Astrocyte (in vitro differentiated cells and primary cell): Measurements from ENCODE around the gene SLC6A1. TPM values are rescaled to one million over a fixed set of nuclear protein-coding genes. Genes with fewer than 3 reads are reported as not detected.

Experiments used
- DNase-seq: peaks from one replicate; pipeline ENCODE4 v3.0.0-alpha.2; 2010; ENCODE audit warnings: low read depth
- FAIRE-seq: peaks from 2 replicates; lab custom pipeline; 2011; peaks lifted over from hg19 to GRCh38; lab: Jason Lieb, UNC
- H2AFZ ChIP-seq: 2 replicates; pipeline ENCODE4 v1.6.0; 2012; ENCODE audit warnings: low read depth, low read length, inconsistent platforms
- H3K27ac ChIP-seq: 2 replicates; pipeline ENCODE4 v1.5.1; 2011; ENCODE audit warnings: low read depth, low read length, inconsistent platforms
- H3K27me3 ChIP-seq: 2 replicates; pipeline ENCODE4 v1.6.0; 2011; ENCODE audit warnings: low read length, inconsistent platforms; ENCODE audit not compliant: insufficient read depth
- H3K36me3 ChIP-seq: 2 replicates; pipeline ENCODE4 v1.5.1; 2011; ENCODE audit warnings: low read length, inconsistent platforms; ENCODE audit not compliant: insufficient read depth
- H3K4me1 ChIP-seq: 2 replicates; pipeline ENCODE4 v1.5.1; 2011; ENCODE audit warnings: low read length, inconsistent platforms; ENCODE audit not compliant: insufficient read depth
- H3K4me2 ChIP-seq: 2 replicates; pipeline ENCODE4 v1.6.0; 2012; ENCODE audit warnings: low read length, inconsistent platforms
- H3K4me3 ChIP-seq: 2 replicates; pipeline ENCODE4 v1.5.1; 2011; ENCODE audit warnings: low read depth, mild to moderate bottlenecking, low read length, inconsistent platforms; ENCODE audit not compliant: insufficient read depth
- H3K79me2 ChIP-seq: 2 replicates; pipeline ENCODE4 v1.6.0; 2012; ENCODE audit warnings: mild to moderate bottlenecking, low read length, inconsistent platforms; ENCODE audit not compliant: insufficient read depth
- H3K9ac ChIP-seq: 2 replicates; pipeline ENCODE4 v1.6.0; 2012; ENCODE audit warnings: mild to moderate bottlenecking, low read length, inconsistent platforms
- H3K9me3 ChIP-seq: 2 replicates; pipeline ENCODE4 v1.5.1; 2012; ENCODE audit warnings: low read depth, mild to moderate bottlenecking, low read length, inconsistent platforms; ENCODE audit not compliant: insufficient read depth
- H4K20me1 ChIP-seq: 2 replicates; pipeline ENCODE4 v1.6.0; 2012; ENCODE audit warnings: low read length, inconsistent platforms; ENCODE audit not compliant: insufficient read depth
- H3K27ac Mint-ChIP-seq: one replicate; pipeline ENCODE4 v1.8.0; 2021; ENCODE audit warnings: mild to moderate bottlenecking, mixed read lengths; ENCODE audit not compliant: unreplicated experiment
- H3K27me3 Mint-ChIP-seq: one replicate; pipeline ENCODE4 v1.8.0; 2021; ENCODE audit warnings: low read depth, mixed read lengths; ENCODE audit not compliant: unreplicated experiment
- H3K36me3 Mint-ChIP-seq: one replicate; pipeline ENCODE4 v1.8.0; 2021; ENCODE audit warnings: low read depth, mixed read lengths; ENCODE audit not compliant: unreplicated experiment
- H3K4me1 Mint-ChIP-seq: one replicate; pipeline ENCODE4 v1.8.0; 2021; ENCODE audit warnings: low read depth, mixed read lengths; ENCODE audit not compliant: unreplicated experiment
- H3K4me3 Mint-ChIP-seq: one replicate; pipeline ENCODE4 v1.8.0; 2021; ENCODE audit warnings: mild to moderate bottlenecking, moderate library complexity, mixed read lengths; ENCODE audit not compliant: unreplicated experiment
- H3K9me3 Mint-ChIP-seq: one replicate; pipeline ENCODE4 v1.8.0; 2021; ENCODE audit warnings: mild to moderate bottlenecking, mixed read lengths; ENCODE audit not compliant: unreplicated experiment
- EZH2 ChIP-seq: IDR thresholded peaks from 2 replicates; pipeline ENCODE4 v1.6.1; 2012; ENCODE audit warnings: mild to moderate bottlenecking, low read length, inconsistent platforms; ENCODE audit not compliant: insufficient read depth
- total RNA-seq: library from RNA; stranded (reverse); gene quantifications from 2 replicates; pipeline ENCODE4 v1.2.1, GENCODE V29; 2021
- TF ChIP-seq, protein P1 (sequence below): IDR thresholded peaks from 2 replicates; pipeline ENCODE4 v1.5.1; 2011; ENCODE audit warnings: low read depth, mild to moderate bottlenecking, inconsistent platforms, low read length, moderate library complexity; ENCODE audit not compliant: insufficient read depth

The SLC6A1 gene
- total RNA-seq, 1 donor from 2014 or later = 0.30 TPM

DNA sequence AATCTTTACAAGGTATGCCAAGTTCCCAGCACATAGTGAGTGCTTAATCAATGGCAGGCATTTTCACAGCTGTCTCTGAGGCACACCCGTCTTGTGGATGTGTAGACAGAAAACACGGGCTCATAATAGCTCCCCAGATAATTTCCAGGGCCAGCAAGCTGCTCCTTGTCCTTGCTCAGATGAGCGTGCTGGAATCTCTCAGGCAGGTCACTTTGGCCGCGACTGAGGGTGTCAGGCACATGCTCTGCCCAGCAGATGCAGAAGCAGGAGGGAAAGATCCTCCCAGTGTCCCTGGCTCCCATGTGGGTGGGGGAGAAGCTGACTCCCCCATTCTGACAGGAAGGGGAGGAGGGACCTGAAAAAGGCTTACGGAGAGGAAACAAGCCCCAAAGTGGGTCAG lies 35.6 kb upstream of the SLC6A1 start:
- DNase-seq (no peak), FAIRE-seq (no peak)
- Mint-ChIP-seq H3K27ac (no peak overlapping the region), H3K27me3 (peaks cover 73% of the 10 kb centered on the region), H3K36me3 (no peaks in the 10 kb centered on the region), H3K4me3 (no peak overlapping the region), H3K4me1 (no peaks in the 10 kb centered on the region), H3K9me3 (no peaks in the 10 kb centered on the region)
- no peak overlapping the region for H2AFZ ChIP-seq
- no peaks in the 10 kb centered on the region for H3K79me2 ChIP-seq
- no peak overlapping the region for H3K4me3 ChIP-seq
- no peak overlapping the region for H3K27ac ChIP-seq
- no peak overlapping the region for H3K4me2 ChIP-seq
- no peak overlapping the region for H3K9ac ChIP-seq
- no peaks in the 10 kb centered on the region for H3K9me3 ChIP-seq
- H4K20me1 ChIP-seq = no peaks in the 10 kb centered on the region
- no peaks in the 10 kb centered on the region for H3K4me1 ChIP-seq
- H3K27me3 ChIP-seq = peaks cover 24% of the 10 kb centered on the region
- TF ChIP-seq, protein P1, sequence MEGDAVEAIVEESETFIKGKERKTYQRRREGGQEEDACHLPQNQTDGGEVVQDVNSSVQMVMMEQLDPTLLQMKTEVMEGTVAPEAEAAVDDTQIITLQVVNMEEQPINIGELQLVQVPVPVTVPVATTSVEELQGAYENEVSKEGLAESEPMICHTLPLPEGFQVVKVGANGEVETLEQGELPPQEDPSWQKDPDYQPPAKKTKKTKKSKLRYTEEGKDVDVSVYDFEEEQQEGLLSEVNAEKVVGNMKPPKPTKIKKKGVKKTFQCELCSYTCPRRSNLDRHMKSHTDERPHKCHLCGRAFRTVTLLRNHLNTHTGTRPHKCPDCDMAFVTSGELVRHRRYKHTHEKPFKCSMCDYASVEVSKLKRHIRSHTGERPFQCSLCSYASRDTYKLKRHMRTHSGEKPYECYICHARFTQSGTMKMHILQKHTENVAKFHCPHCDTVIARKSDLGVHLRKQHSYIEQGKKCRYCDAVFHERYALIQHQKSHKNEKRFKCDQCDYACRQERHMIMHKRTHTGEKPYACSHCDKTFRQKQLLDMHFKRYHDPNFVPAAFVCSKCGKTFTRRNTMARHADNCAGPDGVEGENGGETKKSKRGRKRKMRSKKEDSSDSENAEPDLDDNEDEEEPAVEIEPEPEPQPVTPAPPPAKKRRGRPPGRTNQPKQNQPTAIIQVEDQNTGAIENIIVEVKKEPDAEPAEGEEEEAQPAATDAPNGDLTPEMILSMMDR = no peak
- TF ChIP-seq EZH2 = no peak
- no peaks in the 10 kb centered on the region for H3K36me3 ChIP-seq

DNA sequence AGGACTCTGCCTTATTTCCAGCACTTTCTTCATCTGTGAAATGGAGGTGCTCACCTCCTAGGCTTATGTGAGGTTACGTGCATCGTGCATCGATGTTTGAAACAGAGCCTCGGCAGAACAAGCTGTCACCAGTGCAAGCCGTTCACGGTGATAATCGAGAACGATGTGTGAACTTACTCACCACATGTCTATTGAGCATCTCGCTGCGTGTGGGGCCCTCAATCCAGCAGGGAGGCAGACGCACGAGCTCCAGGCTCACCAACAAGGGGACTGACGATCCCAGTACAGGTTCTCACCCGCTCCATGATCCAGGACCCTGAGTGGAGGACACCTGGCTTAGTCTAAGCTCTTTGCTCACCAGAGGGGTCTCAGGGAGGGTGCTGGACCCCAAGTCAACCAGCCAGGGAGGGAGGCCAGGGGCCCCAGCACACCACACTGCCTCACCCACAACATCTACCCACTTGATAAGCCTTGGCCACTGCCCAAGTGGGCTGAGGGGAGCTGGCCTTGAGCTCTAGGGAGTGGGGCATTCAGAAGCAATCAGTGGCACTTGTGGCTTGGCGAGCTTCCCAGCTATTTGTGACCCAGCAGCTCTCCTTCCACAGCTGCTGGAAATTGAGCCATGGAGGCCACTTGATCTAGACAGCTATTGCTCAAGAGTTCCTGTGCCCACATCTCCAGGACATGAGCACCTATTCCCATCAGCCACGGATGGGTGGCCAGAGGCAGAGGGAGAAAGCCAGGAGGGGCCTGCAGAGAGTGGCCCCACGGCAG lies 34.4 kb upstream of the SLC6A1 start:
- Histone ChIP-seq H3K9ac (no peak overlapping the region), H2AFZ (no peak overlapping the region), H3K27me3 (peaks cover 18% of the 10 kb centered on the region), H3K79me2 (no peaks in the 10 kb centered on the region), H3K4me3 (no peak overlapping the region), H3K36me3 (no peaks in the 10 kb centered on the region), H3K9me3 (no peaks in the 10 kb centered on the region), H3K27ac (no peak overlapping the region), H4K20me1 (no peaks in the 10 kb centered on the region), H3K4me1 (no peaks in the 10 kb centered on the region), H3K4me2 (no peak overlapping the region)
- H3K36me3 Mint-ChIP-seq = no peaks in the 10 kb centered on the region
- DNase-seq (no peak), FAIRE-seq (no peak)
- H3K27me3 Mint-ChIP-seq = peaks cover 77% of the 10 kb centered on the region
- no peak for TF ChIP-seq EZH2
- TF ChIP-seq, protein P1 = no peak
- H3K4me1 Mint-ChIP-seq = no peaks in the 10 kb centered on the region
- H3K9me3 Mint-ChIP-seq = no peaks in the 10 kb centered on the region
- no peak overlapping the region for H3K27ac Mint-ChIP-seq
- H3K4me3 Mint-ChIP-seq = no peak overlapping the region

DNA sequence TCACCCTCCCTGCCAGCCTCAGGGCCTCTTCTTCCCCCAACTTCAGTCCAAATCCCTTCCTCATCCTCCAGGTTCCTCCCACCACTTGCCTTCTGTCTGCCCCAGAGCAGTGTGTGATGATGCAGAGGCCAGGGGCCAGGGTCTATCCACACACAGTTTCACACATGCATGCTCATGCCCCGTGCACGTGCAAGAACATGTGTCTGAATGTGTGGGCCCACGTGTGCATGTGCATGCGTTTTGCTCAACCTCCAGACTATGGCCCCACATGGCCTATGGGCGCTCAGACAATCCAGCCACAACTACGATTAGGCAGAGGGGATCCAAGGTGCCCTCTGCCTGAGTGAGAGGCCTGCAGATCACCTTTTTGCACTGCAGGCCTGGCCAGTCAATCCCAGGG lies 32.3 kb upstream of the SLC6A1 start:
- Histone ChIP-seq H3K36me3 (no peaks in the 10 kb centered on the region), H3K4me2 (no peak overlapping the region), H3K27ac (no peak overlapping the region), H4K20me1 (no peaks in the 10 kb centered on the region), H3K27me3 (peaks cover 18% of the 10 kb centered on the region), H3K9ac (no peak overlapping the region), H3K4me3 (no peak overlapping the region), H3K79me2 (no peaks in the 10 kb centered on the region), H3K9me3 (no peaks in the 10 kb centered on the region), H2AFZ (no peak overlapping the region), H3K4me1 (no peaks in the 10 kb centered on the region)
- Mint-ChIP-seq H3K27ac (no peak overlapping the region), H3K36me3 (peaks cover 1% of the 10 kb centered on the region), H3K4me1 (no peaks in the 10 kb centered on the region), H3K27me3 (peaks cover 75% of the 10 kb centered on the region), H3K4me3 (no peak overlapping the region), H3K9me3 (peaks cover 4% of the 10 kb centered on the region)
- TF ChIP-seq, protein P1 = no peak
- no peak for TF ChIP-seq EZH2
- FAIRE-seq (no peak), DNase-seq (no peak)
